HepG2 (cell line): ENCODE results near the gene DLX3. TPM values are rescaled to one million over a fixed set of nuclear protein-coding genes. Genes with fewer than 3 reads are reported as not detected.

Experiments used
- DMAP1 ChIP-seq: IDR thresholded peaks from 2 replicates; pipeline ENCODE4 v1.6.1; 2016
- HNF1B ChIP-seq: sonication (generic); formaldehyde crosslinking; IDR thresholded peaks from 2 replicates; pipeline ENCODE4 v1.5.1; 2020; ENCODE audit warnings: mild to moderate bottlenecking, moderate library complexity, missing genetic modification reagents
- PATZ1 ChIP-seq: sonication (generic); formaldehyde crosslinking; IDR thresholded peaks from 2 replicates; pipeline ENCODE4 v1.4.0; 2020; ENCODE audit warnings: missing genetic modification reagents
- ZBTB49 ChIP-seq: sonication (generic); formaldehyde crosslinking; IDR thresholded peaks from 2 replicates; pipeline ENCODE4 v1.4.0; 2020; ENCODE audit warnings: missing genetic modification reagents, borderline replicate concordance
- ZNF180 ChIP-seq: sonication (generic); formaldehyde crosslinking; IDR thresholded peaks from 2 replicates; pipeline ENCODE4 v1.4.0; 2020; ENCODE audit warnings: low read depth, missing genetic modification reagents, borderline replicate concordance
- ZNF281 ChIP-seq: sonication (generic); formaldehyde crosslinking; IDR thresholded peaks from 2 replicates; pipeline ENCODE4 v1.4.0; 2020; ENCODE audit warnings: missing genetic modification reagents, borderline replicate concordance
- ZNF362 ChIP-seq: sonication (generic); formaldehyde crosslinking; IDR thresholded peaks from 2 replicates; pipeline ENCODE4 v1.4.0; 2020; ENCODE audit warnings: missing genetic modification reagents, mild to moderate bottlenecking, borderline replicate concordance
- ZNF598 ChIP-seq: sonication (generic); formaldehyde crosslinking; IDR thresholded peaks from 2 replicates; pipeline ENCODE4 v1.5.1; 2020; ENCODE audit warnings: mild to moderate bottlenecking, missing genetic modification reagents, borderline replicate concordance
- ZNF646 ChIP-seq: sonication (generic); formaldehyde crosslinking; IDR thresholded peaks from 2 replicates; pipeline ENCODE4 v1.9.0; 2021; ENCODE audit warnings: mild to moderate bottlenecking, missing genetic modification reagents
- ZSCAN20 ChIP-seq: sonication (generic); formaldehyde crosslinking; IDR thresholded peaks from 2 replicates; pipeline ENCODE4 v1.4.0; 2020; ENCODE audit warnings: missing genetic modification reagents, mild to moderate bottlenecking, borderline replicate concordance
- polyA plus RNA-seq, 8 experiments: library from polyadenylated mRNA; depleted of rRNA in 3 of 8; stranded (reverse) in 7 of 8; unstranded in 1 of 8; fragments of >200 nt; fragmentation: Illumina TruSeq in 4 of 8; extraction: Trizol in 4 of 8; gene quantifications; 2 replicates each; pipeline versions ENCODE4 v1.2.1 to v1.2.3, GENCODE V29; 2011 to 2016; ENCODE audit warnings: low read depth in 4 of 8, missing spikeins in 1 of 8, mixed read lengths in 1 of 8; ENCODE audit not compliant: insufficient read depth in 1 of 8
- total RNA-seq, 5 experiments: library from RNA; depleted of rRNA; stranded (reverse); fragments of >200 nt; fragmentation: Illumina TruSeq; extraction: Trizol; gene quantifications; 2 replicates each; pipeline ENCODE4 v1.2.3, GENCODE V29; 2016; ENCODE audit warnings: low read depth in 1 of 5

Gene DLX3
- total and polyA plus RNA-seq, 2 of the 13 experiments (the other 11 are each of a cell fraction or from before 2014, with no cell fraction given): 0.03 TPM; not detected in 1

GRCh38 chr17:49952209-49952911 lies 42.7 kb downstream of the DLX3 start (continued):
- TF ChIP-seq ZSCAN20 (CRISPR knock-in tag) (no peak), ZBTB49 (CRISPR knock-in tag) (no peak), ZNF598 (CRISPR knock-in tag) (no peak), HNF1B (CRISPR knock-in tag) (no peak), ZNF362 (CRISPR knock-in tag) (no peak), ZNF281 (CRISPR knock-in tag) (no peak), ZNF180 (CRISPR knock-in tag) (no peak), DMAP1 (CRISPR knock-in tag) (no peak), PATZ1 (CRISPR knock-in tag) (0 out of 2 replicates have a peak, but pooled peaks have one; percentile 8), ZNF646 (CRISPR knock-in tag) (no peak)
